Forelimb muscle (tissue), 1 donor: ENCODE data around the gene IRF2. TPM values are rescaled to one million over a fixed set of nuclear protein-coding genes. Genes with fewer than 3 reads are reported as not detected.

Experiments
- DNase-seq: peaks from one replicate; pipeline ENCODE4 v3.0.0-alpha.2; 2013; ENCODE audit warnings: low read depth
- polyA plus RNA-seq: library from polyadenylated mRNA; unstranded; fragments of 120-200 nt; gene quantifications from one replicate; pipeline ENCODE4 v1.2.1, GENCODE V29; 2013; ENCODE audit not compliant: insufficient read length

The IRF2 gene
- polyA plus RNA-seq, 1 donor, result 17.3 TPM

GRCh38 chr4:184432127-184432922 is 42.0 kb downstream of the IRF2 start:
- no peak for DNase-seq

- DNase-seq, result no peak
Observed at GRCh38 chr4:184430163-184430562, 44.2 kb downstream of the IRF2 start.

GRCh38 chr4:184428787-184429186 is 45.6 kb downstream of the IRF2 start:
- DNase-seq, result no peak

GRCh38 chr4:184427687-184428086 is 46.7 kb downstream of the IRF2 start:
- DNase-seq, result no peak

GRCh38 chr4:184427093-184427492 is 47.3 kb downstream of the IRF2 start:
- no peak for DNase-seq

- no peak for DNase-seq
Observed at GRCh38 chr4:184424993-184425758, 49.2 kb downstream of the IRF2 start.

- no peak for DNase-seq
Observed at GRCh38 chr4:184424279-184424678, 50.1 kb downstream of the IRF2 start.

GRCh38 chr4:184423003-184423686 is 51.2 kb downstream of the IRF2 start:
- DNase-seq, result no peak

- DNase-seq, result no peak
Observed at GRCh38 chr4:184422378-184422777, 52.0 kb downstream of the IRF2 start.

GRCh38 chr4:184421533-184422155 is 52.7 kb downstream of the IRF2 start:
- no peak for DNase-seq

GRCh38 chr4:184420881-184421416 is 53.4 kb downstream of the IRF2 start:
- no peak for DNase-seq

- DNase-seq, result no peak
Observed at GRCh38 chr4:184420402-184420801, 53.9 kb downstream of the IRF2 start.

GRCh38 chr4:184419976-184420375 is 54.4 kb downstream of the IRF2 start:
- DNase-seq, result no peak

GRCh38 chr4:184417802-184418511 is 56.4 kb downstream of the IRF2 start:
- DNase-seq, result no peak

- DNase-seq, result no peak
Observed at GRCh38 chr4:184416913-184417734, 57.2 kb downstream of the IRF2 start.

- DNase-seq, result no peak
Observed at GRCh38 chr4:184415071-184415470, 59.3 kb downstream of the IRF2 start.

- DNase-seq, result no peak
Observed at GRCh38 chr4:184413261-184414046, 60.9 kb downstream of the IRF2 start.

- no peak for DNase-seq
Observed at GRCh38 chr4:184410748-184411147, 63.6 kb downstream of the IRF2 start.
